ENCODE measurements around the gene ELMO2.

ELMO2 gene

GRCh38 chr20:46357030-46357514 is 49.3 kb downstream of the ELMO2 start:
- H3K4me3 ChIP-seq (ENCODE audit: low read depth, low read length), result no peak overlapping the region
- TF ChIP-seq MYC (IDR thresholded peaks at IDR 0.05; ENCODE audit: low read depth, low read length), result no peak
- no peak for TF ChIP-seq MAX (IDR thresholded peaks at IDR 0.05; ENCODE audit: low read depth, low read length)
- TF ChIP-seq, protein P1, sequence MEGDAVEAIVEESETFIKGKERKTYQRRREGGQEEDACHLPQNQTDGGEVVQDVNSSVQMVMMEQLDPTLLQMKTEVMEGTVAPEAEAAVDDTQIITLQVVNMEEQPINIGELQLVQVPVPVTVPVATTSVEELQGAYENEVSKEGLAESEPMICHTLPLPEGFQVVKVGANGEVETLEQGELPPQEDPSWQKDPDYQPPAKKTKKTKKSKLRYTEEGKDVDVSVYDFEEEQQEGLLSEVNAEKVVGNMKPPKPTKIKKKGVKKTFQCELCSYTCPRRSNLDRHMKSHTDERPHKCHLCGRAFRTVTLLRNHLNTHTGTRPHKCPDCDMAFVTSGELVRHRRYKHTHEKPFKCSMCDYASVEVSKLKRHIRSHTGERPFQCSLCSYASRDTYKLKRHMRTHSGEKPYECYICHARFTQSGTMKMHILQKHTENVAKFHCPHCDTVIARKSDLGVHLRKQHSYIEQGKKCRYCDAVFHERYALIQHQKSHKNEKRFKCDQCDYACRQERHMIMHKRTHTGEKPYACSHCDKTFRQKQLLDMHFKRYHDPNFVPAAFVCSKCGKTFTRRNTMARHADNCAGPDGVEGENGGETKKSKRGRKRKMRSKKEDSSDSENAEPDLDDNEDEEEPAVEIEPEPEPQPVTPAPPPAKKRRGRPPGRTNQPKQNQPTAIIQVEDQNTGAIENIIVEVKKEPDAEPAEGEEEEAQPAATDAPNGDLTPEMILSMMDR (IDR thresholded peaks at IDR 0.05; ENCODE audit: low read depth, low read length), result no peak
- no peak for TF ChIP-seq POLR2A (IDR thresholded peaks at IDR 0.05; ENCODE audit: extremely low read depth, insufficient read length)
- DNase-seq (ENCODE audit: low read depth), result no peak

- no peak for DNase-seq (ENCODE audit: low read depth)
- H3K4me3 ChIP-seq (ENCODE audit: low read depth, low read length), result no peak overlapping the region
- TF ChIP-seq MYC (IDR thresholded peaks at IDR 0.05; ENCODE audit: low read depth, low read length) (no peak), MAX (IDR thresholded peaks at IDR 0.05; ENCODE audit: low read depth, low read length) (no peak), POLR2A (IDR thresholded peaks at IDR 0.05; ENCODE audit: extremely low read depth, insufficient read length) (no peak)
- TF ChIP-seq, protein P1 (IDR thresholded peaks at IDR 0.05; ENCODE audit: low read depth, low read length), result no peak
These were observed 50.0 kb downstream of the ELMO2 start for GRCh38 chr20:46356195-46357029.

- no peak for DNase-seq (ENCODE audit: low read depth)
- no peak overlapping the region for H3K4me3 ChIP-seq (ENCODE audit: low read depth, low read length)
- TF ChIP-seq MAX (IDR thresholded peaks at IDR 0.05; ENCODE audit: low read depth, low read length) (no peak), POLR2A (IDR thresholded peaks at IDR 0.05; ENCODE audit: extremely low read depth, insufficient read length) (no peak), MYC (IDR thresholded peaks at IDR 0.05; ENCODE audit: low read depth, low read length) (no peak)
- TF ChIP-seq, protein P1 (IDR thresholded peaks at IDR 0.05; ENCODE audit: low read depth, low read length), result no peak
These were observed 50.6 kb downstream of the ELMO2 start for GRCh38 chr20:46355778-46356177.

GRCh38 chr20:46354920-46355654 is 51.3 kb downstream of the ELMO2 start:
- no peak for TF ChIP-seq MYC (IDR thresholded peaks at IDR 0.05; ENCODE audit: low read depth, low read length)
- no peak for TF ChIP-seq MAX (IDR thresholded peaks at IDR 0.05; ENCODE audit: low read depth, low read length)
- TF ChIP-seq, protein P1 (IDR thresholded peaks at IDR 0.05; ENCODE audit: low read depth, low read length), result no peak
- TF ChIP-seq POLR2A (IDR thresholded peaks at IDR 0.05; ENCODE audit: extremely low read depth, insufficient read length), result no peak
- DNase-seq (ENCODE audit: low read depth), result no peak
- H3K4me3 ChIP-seq (ENCODE audit: low read depth, low read length), result no peak overlapping the region

GRCh38 chr20:46354207-46354555 is 52.2 kb downstream of the ELMO2 start:
- no peak overlapping the region for H3K4me3 ChIP-seq (ENCODE audit: low read depth, low read length)
- no peak for DNase-seq (ENCODE audit: low read depth)
- no peak for TF ChIP-seq MAX (IDR thresholded peaks at IDR 0.05; ENCODE audit: low read depth, low read length)
- TF ChIP-seq MYC (IDR thresholded peaks at IDR 0.05; ENCODE audit: low read depth, low read length), result no peak
- no peak for TF ChIP-seq POLR2A (IDR thresholded peaks at IDR 0.05; ENCODE audit: extremely low read depth, insufficient read length)
- TF ChIP-seq, protein P1 (IDR thresholded peaks at IDR 0.05; ENCODE audit: low read depth, low read length), result no peak

Measured in NB4 (cell line).